ENCODE results near the gene PITX2. TPM values are rescaled to one million over a fixed set of nuclear protein-coding genes. Genes with fewer than 3 reads are reported as not detected.

The PITX2 gene
- polyA plus RNA-seq, 1 of the 3 experiments (the other 2 are of a cell fraction) = not detected

- Histone ChIP-seq H4K20me1 (ENCODE audit: insufficient read depth) (no peaks in the 10 kb centered on the region), H3K4me3 (ENCODE audit: low read depth in 2 of 2, low read length in 1 of 2) (peak overlapping the region; percentile 30 to 58), H3K9me3 (no peaks in the 10 kb centered on the region), H3K27ac (ENCODE audit: low read depth in 2 of 2, low read length in 1 of 2) (no peak overlapping the region), H3K36me3 (replicated peaks in 1 of 2; ENCODE audit: control insufficient read depth in 1 of 2, insufficient read depth in 2 of 2, low read length in 1 of 2) (no peaks in the 10 kb centered on the region), H3K9ac (no peak overlapping the region), H3K9me2 (no peaks in the 10 kb centered on the region), H2AFZ (ENCODE audit: low read depth) (peak overlapping the region; percentile 52; the same call in 1 of the 2 replicates), H3K27me3 (ENCODE audit: insufficient read depth) (peaks cover 95% of the 10 kb centered on the region), H3K4me1 (ENCODE audit: control insufficient read depth in 1 of 2, insufficient read depth in 2 of 2, low read depth in 1 of 2, low read length in 1 of 2) (peaks cover 0 to 9% of the 10 kb centered on the region in 2 experiments; a peak in 1 of 4 replicates), H3F3A (replicated peaks; ENCODE audit: insufficient read depth) (no peaks in the 10 kb centered on the region), H3K4me2 (peak overlapping the region; percentile 72), H3K79me2 (ENCODE audit: insufficient read depth) (no peaks in the 10 kb centered on the region)
- TF ChIP-seq RAD21 (IDR thresholded peaks at IDR 0.05; ENCODE audit: low read length) (peak; percentile 94), ELF1 (IDR thresholded peaks at IDR 0.05) (no peak), TCF12 (IDR thresholded peaks at IDR 0.05) (no peak), PBX3 (IDR thresholded peaks at IDR 0.05) (no peak), YY1 (IDR thresholded peaks at IDR 0.05; ENCODE audit: low read depth) (no peak), JUND (IDR thresholded peaks at IDR 0.05) (no peak), CTCF (IDR thresholded peaks at IDR 0.05) (peak; percentile 86), USF2 (IDR thresholded peaks at IDR 0.05; ENCODE audit: borderline replicate concordance, low read depth, low read length) (no peak), NRF1 (IDR thresholded peaks at IDR 0.05; ENCODE audit: low read depth, low read length) (peak; percentile 72), RXRA (IDR thresholded peaks at IDR 0.05; ENCODE audit: borderline replicate concordance, low read depth) (no peak), USF1 (IDR thresholded peaks at IDR 0.05; ENCODE audit: borderline replicate concordance, low read depth) (no peak), GATA2 (CRISPR knock-in tag; IDR thresholded peaks at IDR 0.05) (no peak), SMC3 (IDR thresholded peaks at IDR 0.05; ENCODE audit: low read depth, low read length) (peak; percentile 82), TEAD4 (IDR thresholded peaks at IDR 0.05; ENCODE audit: borderline replicate concordance, insufficient read depth) (no peak), CHD2 (IDR thresholded peaks at IDR 0.05; ENCODE audit: low read length, partially characterized antibody) (no peak), MAX (IDR thresholded peaks at IDR 0.05; ENCODE audit: low read depth) (peak; percentile 50; the same call in 1 of the 2 replicates)
- 9% methylated on average over 32 of the region's 63 CpGs for WGBS (ENCODE audit: low lambda C conversion rate)
- CTCF ChIA-PET = interaction anchor here (0.6 to 4.2 kb wide), 20 partner anchors 9 to 1400 kb away, joined by 3 to 33 read pairs (median 4); partner anchors contain the start of gene PITX2
- DNase-seq = peak; percentile 89
- POLR2A ChIA-PET = no interaction called here
Observed at GRCh38 chr4:110631584-110632505, 9.0 kb upstream of the PITX2 start.
